GM10266 (cell line): ENCODE measurements around the gene KCND3.

ENCODE experiments used
- DNase-seq: peaks from one replicate; pipeline ENCODE4 v3.0.0; 2012; ENCODE audit errors: extremely low spot score
- CTCF ChIP-seq: IDR thresholded peaks from 2 replicates; pipeline ENCODE4 v1.5.1; 2012; ENCODE audit warnings: mild to moderate bottlenecking, low read depth; ENCODE audit not compliant: control insufficient read depth, insufficient read depth; ENCODE audit errors: missing control alignments

The KCND3 gene

GRCh38 chr1:111989531-111990025 is at the start of gene KCND3:
Gene KCND3, minus strand, starts transcription at chr1:111989668.
- no peak for TF ChIP-seq CTCF
- peak; percentile 52 for DNase-seq

- DNase-seq: no peak
- TF ChIP-seq CTCF: no peak
Measured at GRCh38 chr1:112034277-112034676, 44.8 kb upstream of the KCND3 start.

- DNase-seq: no peak
- no peak for TF ChIP-seq CTCF
Measured at GRCh38 chr1:112033439-112034120, 44.1 kb upstream of the KCND3 start.

- TF ChIP-seq CTCF: no peak
- DNase-seq: no peak
Measured at GRCh38 chr1:112030157-112030556, 40.7 kb upstream of the KCND3 start.

- no peak for TF ChIP-seq CTCF
- DNase-seq: no peak
Measured at GRCh38 chr1:112027696-112028095, 38.2 kb upstream of the KCND3 start.

GRCh38 chr1:112026501-112026900 is 37.0 kb upstream of the KCND3 start:
- DNase-seq: no peak
- TF ChIP-seq CTCF: no peak

GRCh38 chr1:112026016-112026415 is 36.5 kb upstream of the KCND3 start:
- no peak for DNase-seq
- no peak for TF ChIP-seq CTCF
